GM12878 (cell line): ENCODE results near the gene SAC3D1. TPM values are rescaled to one million over a fixed set of nuclear protein-coding genes. Genes with fewer than 3 reads are reported as not detected.

Experiments
- CEBPZ ChIP-seq: fragments of 150-350 bp; IDR thresholded peaks from 2 replicates; pipeline ENCODE4 v1.6.1; 2016; ENCODE audit warnings: low read depth, low read length
- GABPA ChIP-seq: IDR thresholded peaks from 2 replicates; pipeline ENCODE4 v1.6.1; 2014; ENCODE audit warnings: antibody characterized with exemption, low read depth, mild to moderate bottlenecking, inconsistent platforms
- IKZF1 ChIP-seq: fragments of 450-650 bp; conservative IDR thresholded peaks from 2 replicates; pipeline ENCODE4 v1.6.1; 2017; ENCODE audit warnings: antibody characterized with exemption, mild to moderate bottlenecking
- NR2C1 ChIP-seq: fragments of 450-650 bp; IDR thresholded peaks from 2 replicates; pipeline ENCODE4 v1.6.1; 2017; ENCODE audit warnings: antibody characterized with exemption, mild to moderate bottlenecking, moderate library complexity
- POLR2AphosphoS2 ChIP-seq: IDR thresholded peaks from 2 replicates; pipeline ENCODE4 v1.6.1; 2011; ENCODE audit warnings: low read depth, mild to moderate bottlenecking, low read length, improper control_type of control experiment, moderate library complexity
- RAD51 ChIP-seq: fragments of 450-650 bp; IDR thresholded peaks from 2 replicates; pipeline ENCODE4 v1.6.1; 2016; ENCODE audit warnings: moderate library complexity, mild to moderate bottlenecking, inconsistent platforms
- RELB ChIP-seq: fragments of 450-650 bp; IDR thresholded peaks from 2 replicates; pipeline ENCODE4 v1.6.1; 2017; ENCODE audit warnings: low read depth, mild to moderate bottlenecking, moderate library complexity
- RUNX3 ChIP-seq: IDR thresholded peaks from 2 replicates; pipeline ENCODE4 v1.6.1; 2012; ENCODE audit warnings: low read length, inconsistent platforms
- ZNF274 ChIP-seq: IDR thresholded peaks from one replicate; pipeline ENCODE4 v1.8.0; 2011; ENCODE audit not compliant: insufficient read length, insufficient read depth
- polyA plus RNA-seq, 11 experiments: library from polyadenylated mRNA; depleted of rRNA in 4 of 11; unstranded in 6 of 11; stranded (reverse) in 5 of 11; fragments of >200 nt; fragmentation: Nextera tagmentation in 4 of 11; fragmentation: Illumina TruSeq in 1 of 11; extraction: Ambion mirVana in 4 of 11; extraction: Trizol in 1 of 11; gene quantifications; 1 replicate in 1 of 11; 2 replicates in 10 of 11; pipeline versions ENCODE4 v1.2.1 to v1.2.3, GENCODE V29; 2011 to 2016; ENCODE audit warnings: inconsistent platforms in 2 of 11, missing spikeins in 2 of 11, low read depth in 1 of 11
- total RNA-seq, 4 experiments: library from RNA; depleted of rRNA in 3 of 4; stranded (reverse); fragments of >200 nt in 3 of 4; fragmentation: Illumina TruSeq in 1 of 4; extraction: Trizol in 1 of 4; gene quantifications; 2 replicates each; pipeline versions ENCODE4 v1.2.1 to v1.2.3, GENCODE V29; 2013 to 2021
- TF ChIP-seq, protein P1 (sequence below): fragments of 450-650 bp; IDR thresholded peaks from 2 replicates; pipeline ENCODE4 v1.6.1; 2016; ENCODE audit warnings: mild to moderate bottlenecking

SAC3D1 gene
- total and polyA plus RNA-seq, 10 of the 15 experiments (the other 5 are each of a cell fraction or from before 2014, with no cell fraction given) = 0.16 to 44.6 (median 12.1) TPM

- TF ChIP-seq IKZF1 (peak; percentile 77), RUNX3 (peak; percentile 92), RAD51 (no peak), NR2C1 (peak; percentile 84), CEBPZ (no peak), ZNF274 (no peak), RELB (peak; percentile 95), GABPA (peak; percentile 97), POLR2AphosphoS2 (peak; percentile 50; the same call in 1 of the 2 replicates)
- TF ChIP-seq, protein P1, sequence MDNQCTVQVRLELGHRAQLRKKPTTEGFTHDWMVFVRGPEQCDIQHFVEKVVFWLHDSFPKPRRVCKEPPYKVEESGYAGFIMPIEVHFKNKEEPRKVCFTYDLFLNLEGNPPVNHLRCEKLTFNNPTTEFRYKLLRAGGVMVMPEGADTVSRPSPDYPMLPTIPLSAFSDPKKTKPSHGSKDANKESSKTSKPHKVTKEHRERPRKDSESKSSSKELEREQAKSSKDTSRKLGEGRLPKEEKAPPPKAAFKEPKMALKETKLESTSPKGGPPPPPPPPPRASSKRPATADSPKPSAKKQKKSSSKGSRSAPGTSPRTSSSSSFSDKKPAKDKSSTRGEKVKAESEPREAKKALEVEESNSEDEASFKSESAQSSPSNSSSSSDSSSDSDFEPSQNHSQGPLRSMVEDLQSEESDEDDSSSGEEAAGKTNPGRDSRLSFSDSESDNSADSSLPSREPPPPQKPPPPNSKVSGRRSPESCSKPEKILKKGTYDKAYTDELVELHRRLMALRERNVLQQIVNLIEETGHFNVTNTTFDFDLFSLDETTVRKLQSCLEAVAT = no peak
Measured at GRCh38 chr11:65083834-65084597, 43.0 kb downstream of the SAC3D1 start, which contains the start of the genes CDCA5 and ZFPL1 (continued).
